Transverse colon (tissue), 4 donors: ENCODE data around the gene BMAL1.

Experiments
- EP300 ChIP-seq: sonication (generic); formaldehyde crosslinking; IDR thresholded peaks from one replicate; pipeline ENCODE4 v1.6.1; 2017; ENCODE audit warnings: antibody characterized with exemption, low read depth
- POLR2A ChIP-seq: fragments of 450-650 bp; IDR thresholded peaks from one replicate; pipeline ENCODE4 v1.6.1; 2016; ENCODE audit warnings: antibody characterized with exemption, mild to moderate bottlenecking, moderate library complexity
- POLR2AphosphoS5 ChIP-seq, 3 donors: sonication (generic); formaldehyde crosslinking; IDR thresholded peaks; one replicate each; pipeline ENCODE4 v1.6.1; 2016; ENCODE audit warnings: antibody characterized with exemption in 3 of 3
- TF ChIP-seq, protein P1 (sequence below), 5 experiments: fragments of 200-600 bp in 3 of 5; fragments of 450-650 bp in 2 of 5; sonication (generic) in 3 of 5; IDR thresholded peaks; 1 replicate in 2 of 5; 2 replicates in 3 of 5; pipeline ENCODE4 v1.5.1; 2016 to 2017; ENCODE audit warnings: antibody characterized with exemption in 5 of 5, inconsistent platforms in 3 of 5, mild to moderate bottlenecking in 2 of 5, moderate library complexity in 1 of 5

DNA sequence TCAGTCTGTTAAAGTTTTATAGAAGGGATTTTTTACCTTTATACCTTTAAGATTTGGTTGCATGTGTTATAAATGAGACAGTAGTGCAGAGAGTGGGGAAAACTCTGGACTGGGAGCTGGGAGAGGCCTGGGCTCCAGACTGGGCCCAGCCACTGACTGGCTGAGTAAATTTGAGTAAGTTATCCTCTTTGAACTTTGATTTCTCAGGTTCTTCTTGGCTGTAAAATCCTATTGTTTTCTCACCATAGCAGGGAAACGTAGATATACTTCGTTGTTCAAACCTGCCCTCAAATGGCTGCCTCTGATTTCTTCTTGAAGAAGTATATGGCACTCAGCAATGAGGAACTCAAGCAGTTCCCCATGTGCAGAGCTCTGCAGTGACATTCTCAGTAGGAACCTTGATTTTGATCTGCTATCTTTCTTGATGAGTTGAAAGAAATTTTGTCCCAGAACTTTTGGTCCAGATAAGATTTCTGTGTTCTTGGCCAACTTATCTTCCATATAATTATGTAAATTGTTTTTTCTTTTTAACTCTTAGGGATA is 8.8 kb downstream of the BMAL1 start:
- TF ChIP-seq, protein P1, sequence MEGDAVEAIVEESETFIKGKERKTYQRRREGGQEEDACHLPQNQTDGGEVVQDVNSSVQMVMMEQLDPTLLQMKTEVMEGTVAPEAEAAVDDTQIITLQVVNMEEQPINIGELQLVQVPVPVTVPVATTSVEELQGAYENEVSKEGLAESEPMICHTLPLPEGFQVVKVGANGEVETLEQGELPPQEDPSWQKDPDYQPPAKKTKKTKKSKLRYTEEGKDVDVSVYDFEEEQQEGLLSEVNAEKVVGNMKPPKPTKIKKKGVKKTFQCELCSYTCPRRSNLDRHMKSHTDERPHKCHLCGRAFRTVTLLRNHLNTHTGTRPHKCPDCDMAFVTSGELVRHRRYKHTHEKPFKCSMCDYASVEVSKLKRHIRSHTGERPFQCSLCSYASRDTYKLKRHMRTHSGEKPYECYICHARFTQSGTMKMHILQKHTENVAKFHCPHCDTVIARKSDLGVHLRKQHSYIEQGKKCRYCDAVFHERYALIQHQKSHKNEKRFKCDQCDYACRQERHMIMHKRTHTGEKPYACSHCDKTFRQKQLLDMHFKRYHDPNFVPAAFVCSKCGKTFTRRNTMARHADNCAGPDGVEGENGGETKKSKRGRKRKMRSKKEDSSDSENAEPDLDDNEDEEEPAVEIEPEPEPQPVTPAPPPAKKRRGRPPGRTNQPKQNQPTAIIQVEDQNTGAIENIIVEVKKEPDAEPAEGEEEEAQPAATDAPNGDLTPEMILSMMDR (IDR thresholded peaks at IDR 0.05), result no peak
- TF ChIP-seq POLR2A (no peak), POLR2AphosphoS5 (IDR thresholded peaks at IDR 0.05) (no peak), EP300 (no peak)
